Sciatic nerve (tissue), 2 donors: ENCODE results near the gene ZSWIM6. TPM values are rescaled to one million over a fixed set of nuclear protein-coding genes. Genes with fewer than 3 reads are reported as not detected.
A peak's percentile ranks its signal among the peaks of the same experiment; 100 is the strongest.

Source experiments
- ATAC-seq: fragments of 200-7000 bp; cut with Tn5 transposase; one replicate; pipeline ENCODE4 v1.9.1; 2020; ENCODE audit warnings: mild to moderate bottlenecking, moderate library complexity
- DNase-seq: peaks from one replicate; pipeline ENCODE4 v3.0.0-alpha.2; 2020; ENCODE audit warnings: low spot score
- intact Hi-C: fragments of 100-400 bp; cut with DNase I; formaldehyde crosslinking; loops from one replicate; pipeline ENCODE4 v1.14.2; 2022
- total RNA-seq: library from RNA; stranded (reverse); fragmentation: NEBNext Ultra II Directional; extraction: Animal tissue kit (Norgen Biotek cat#: 25700); gene quantifications from one replicate; pipeline ENCODE4 v1.2.1, GENCODE V29; 2021
- donor health status: DM: no; HTN: no; CAD: no.
- donor health status: DM: no; HTN: no; CAD: no.

ZSWIM6 gene
- total RNA-seq, 1 donor from 2014 or later, result 30.2 TPM

DNA sequence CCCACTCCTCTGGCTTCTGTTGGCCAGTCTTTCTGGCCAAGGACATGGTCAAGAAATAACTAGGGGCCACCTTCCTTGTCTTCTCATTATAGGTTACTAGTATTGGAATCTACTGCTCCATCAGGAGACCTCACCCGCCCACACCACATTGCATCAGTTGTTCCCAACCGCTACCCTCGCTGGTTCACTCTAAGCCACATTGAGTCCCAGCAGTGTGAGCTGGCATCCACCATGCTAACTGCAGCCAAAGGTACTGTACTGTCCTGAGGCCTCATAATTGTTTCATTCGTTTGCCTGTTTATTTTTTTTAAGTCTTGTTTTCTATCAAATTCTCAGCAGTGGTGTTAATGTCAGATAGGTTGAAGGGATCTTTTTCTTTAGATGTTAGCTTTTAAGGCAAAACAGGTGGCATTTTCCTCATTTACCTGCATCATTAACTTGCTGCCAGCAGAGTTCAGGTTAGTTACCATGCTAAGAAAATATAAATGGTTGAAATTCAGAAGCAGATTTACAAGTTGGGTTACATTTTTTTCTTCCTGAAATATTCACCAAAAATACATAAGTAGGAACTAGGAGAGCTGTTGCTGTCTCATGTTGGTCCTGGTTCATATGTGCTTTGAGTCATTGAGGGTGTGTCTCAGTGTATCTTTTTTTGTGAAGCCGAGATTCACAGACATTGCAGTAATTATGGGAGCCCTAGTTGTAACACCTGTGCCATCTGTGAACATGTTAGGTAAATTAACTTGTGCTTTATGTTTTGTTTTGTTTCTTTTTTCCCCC is 206.9 kb downstream of the ZSWIM6 start:
- DNase-seq, result no peak
- intact Hi-C loops, result no loop called here
- ATAC-seq, result no peak

DNA sequence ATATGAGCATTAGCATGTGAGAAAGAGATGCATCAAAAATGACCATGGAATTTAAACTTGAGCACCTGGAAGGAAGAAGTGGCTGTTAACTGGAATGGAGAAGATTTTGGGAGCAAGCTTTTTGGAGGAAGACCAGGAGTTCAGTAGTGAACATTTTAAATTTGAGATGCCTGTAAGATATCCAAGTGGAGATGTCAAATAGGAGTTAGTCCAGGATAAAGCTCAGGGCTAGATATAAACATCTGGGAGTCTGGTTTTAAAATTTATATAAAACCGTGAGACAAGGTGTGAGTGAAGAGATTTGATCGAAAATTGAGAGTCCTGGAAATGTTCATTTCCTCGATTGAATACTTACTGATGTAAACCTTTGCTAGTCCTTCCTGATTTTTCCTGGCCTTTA is 217.5 kb downstream of the ZSWIM6 start:
- ATAC-seq (no peak), DNase-seq (no peak)
- intact Hi-C loops, result no loop called here

DNA sequence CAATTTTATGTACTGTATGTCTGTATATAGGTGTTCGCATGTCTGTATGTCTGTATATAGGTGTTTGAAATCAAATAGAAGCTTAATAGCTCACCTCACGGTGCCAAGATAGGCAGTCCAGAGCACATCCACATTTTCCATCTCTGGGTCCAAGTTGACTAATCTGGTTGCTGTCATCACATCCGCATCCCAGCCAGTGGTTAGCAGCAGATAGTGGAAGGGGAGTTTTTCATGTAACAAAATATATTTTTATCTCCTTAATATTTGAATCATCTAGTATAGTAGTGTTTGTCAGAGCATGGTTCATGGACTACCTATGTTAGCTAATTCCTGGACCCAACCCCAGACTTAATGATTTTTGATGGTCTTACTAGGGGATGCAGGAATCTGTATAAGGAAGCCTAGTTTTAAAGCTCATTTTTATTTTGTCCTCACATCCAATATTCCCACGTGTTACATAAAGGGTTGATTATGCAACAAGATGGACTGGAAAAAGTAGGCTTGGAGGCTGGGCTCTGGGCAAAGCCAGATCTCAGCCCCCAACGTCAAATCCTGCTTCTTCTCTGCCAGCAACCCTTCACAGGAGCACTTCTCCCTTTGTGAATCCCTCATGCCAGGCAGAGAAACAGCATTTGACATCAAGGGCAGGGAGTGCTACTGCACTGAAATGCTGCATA is 219.7 kb downstream of the ZSWIM6 start:
- ATAC-seq, result peak; percentile 74

DNA sequence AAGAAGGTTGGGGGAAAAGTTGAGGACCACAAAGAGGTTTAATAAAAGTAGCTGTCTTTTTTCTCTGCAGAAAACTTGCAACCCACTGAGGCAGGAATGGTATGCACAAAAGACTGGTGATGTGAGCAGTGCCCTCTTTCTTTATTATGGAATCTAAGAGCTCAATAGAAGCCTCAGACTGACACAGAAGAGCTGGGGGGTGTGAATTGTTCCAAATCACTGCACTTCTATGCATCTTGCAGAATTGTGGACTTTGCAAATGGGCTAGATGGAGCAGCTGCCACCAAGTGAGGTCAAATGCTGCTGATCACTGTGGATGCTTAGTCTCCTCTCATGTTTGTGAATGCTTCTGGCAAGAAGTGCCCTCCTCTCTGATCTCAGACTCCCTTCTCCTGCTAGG is 227.1 kb downstream of the ZSWIM6 start:
- no peak for ATAC-seq
- intact Hi-C loops, result no loop called here
- DNase-seq, result no peak

More for the DNA sequence above, 219.7 kb downstream of the ZSWIM6 start:
- DNase-seq, result no peak
- intact Hi-C loops, result no loop called here

DNA sequence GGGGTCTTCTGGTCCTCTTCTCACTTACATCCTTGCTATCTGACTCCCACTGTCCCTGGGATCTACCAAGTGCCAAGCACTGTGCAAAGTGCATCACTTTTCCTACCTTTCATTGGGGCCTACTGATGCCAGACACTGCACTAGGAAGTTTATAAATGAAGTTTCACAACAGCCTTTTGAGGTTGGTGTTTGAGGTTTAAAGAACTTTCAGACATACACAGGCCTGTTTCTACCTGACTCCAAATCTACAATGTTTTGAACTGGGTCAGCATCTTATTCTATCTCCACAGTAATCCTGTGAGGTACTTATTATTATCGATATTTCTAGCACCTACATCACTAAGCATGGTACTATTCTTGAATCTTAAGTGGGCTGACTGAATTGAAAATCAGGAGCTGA is 227.7 kb downstream of the ZSWIM6 start:
- no peak for DNase-seq
- ATAC-seq, result no peak
- intact Hi-C loops, result no loop called here

DNA sequence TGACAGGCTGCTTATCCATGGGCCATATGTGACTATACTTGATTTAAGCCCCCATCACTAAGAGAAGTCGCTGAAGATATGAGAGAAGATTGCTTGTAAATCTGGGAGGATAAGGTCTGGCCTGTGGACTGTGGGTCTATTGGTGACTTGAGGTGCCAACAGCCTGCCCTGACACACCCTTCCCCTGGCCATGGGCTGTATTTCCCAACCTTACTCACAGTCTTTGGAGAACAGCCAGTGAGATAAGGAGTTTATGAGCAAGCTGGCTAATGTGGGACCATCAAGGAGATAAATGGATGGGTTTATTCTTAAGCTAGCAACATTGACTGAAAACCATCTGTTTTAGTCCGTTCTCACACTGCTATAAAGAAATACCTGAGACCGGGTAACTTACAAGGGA is 231.3 kb downstream of the ZSWIM6 start:
- no peak for ATAC-seq
- DNase-seq, result no peak
- intact Hi-C loops, result no loop called here

DNA sequence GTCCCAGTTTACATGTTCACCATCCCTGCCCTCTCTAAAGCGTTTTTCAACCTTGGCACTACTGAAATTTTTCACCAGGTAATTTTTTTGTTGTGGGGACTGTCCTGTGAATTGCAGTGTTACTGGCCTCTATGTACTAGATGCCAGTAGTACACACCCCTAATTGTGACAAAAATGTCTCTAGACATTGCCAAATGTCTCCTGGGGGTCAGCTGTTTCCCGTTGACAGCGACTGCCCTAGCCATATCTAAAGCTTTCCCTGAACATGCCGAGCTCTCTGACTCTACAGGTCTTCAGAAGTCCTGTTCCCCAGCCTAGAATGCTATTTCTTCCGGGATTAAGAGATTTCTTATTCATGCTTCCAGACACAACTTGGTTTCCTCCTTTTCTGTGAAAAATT is 235.3 kb downstream of the ZSWIM6 start:
- ATAC-seq (no peak), DNase-seq (no peak)
- intact Hi-C loops, result no loop called here

DNA sequence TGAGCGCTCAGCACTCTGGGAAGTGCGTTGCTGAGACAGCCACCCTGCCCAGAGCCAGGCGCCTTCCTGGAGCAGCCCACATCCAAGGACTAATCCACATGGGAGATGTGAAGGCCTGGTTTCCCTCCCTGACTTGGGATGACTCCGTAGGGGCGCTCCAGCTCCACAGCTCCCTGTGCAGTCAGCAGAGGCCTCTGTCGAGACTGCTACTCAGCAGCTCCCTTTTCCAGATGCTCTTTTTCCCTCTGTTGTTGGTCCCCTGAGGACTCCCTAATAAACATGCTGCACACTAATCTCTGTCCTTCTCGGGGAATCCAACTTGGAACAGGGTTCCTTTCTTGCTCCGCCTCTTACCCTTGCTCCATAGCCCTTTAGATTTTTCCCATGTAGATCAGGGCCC is 237.3 kb downstream of the ZSWIM6 start:
- intact Hi-C loops, result no loop called here
- ATAC-seq, result peak; percentile 19

DNA sequence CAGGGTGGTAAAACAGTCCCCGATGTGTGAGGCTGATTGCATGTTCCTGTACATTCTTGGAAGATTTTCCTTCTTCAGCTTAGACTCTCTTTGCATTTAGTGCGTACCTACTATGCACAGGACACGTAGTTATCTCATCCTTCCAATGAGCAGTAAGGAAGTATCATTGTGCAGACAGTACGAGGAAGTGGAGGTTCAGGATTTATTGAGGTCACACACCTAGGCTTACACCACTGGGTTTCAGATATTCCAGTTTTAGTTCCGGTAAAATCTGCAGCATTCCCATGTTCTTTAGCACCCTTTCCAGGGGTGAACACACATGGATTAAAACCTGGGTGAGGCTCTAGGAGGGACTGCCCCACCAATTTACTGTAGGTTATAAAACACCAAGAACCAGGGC is 238.7 kb downstream of the ZSWIM6 start:
- intact Hi-C loops, result no loop called here
- DNase-seq, result no peak
- no peak for ATAC-seq

More for the DNA sequence above, 237.3 kb downstream of the ZSWIM6 start:
- no peak for DNase-seq

DNA sequence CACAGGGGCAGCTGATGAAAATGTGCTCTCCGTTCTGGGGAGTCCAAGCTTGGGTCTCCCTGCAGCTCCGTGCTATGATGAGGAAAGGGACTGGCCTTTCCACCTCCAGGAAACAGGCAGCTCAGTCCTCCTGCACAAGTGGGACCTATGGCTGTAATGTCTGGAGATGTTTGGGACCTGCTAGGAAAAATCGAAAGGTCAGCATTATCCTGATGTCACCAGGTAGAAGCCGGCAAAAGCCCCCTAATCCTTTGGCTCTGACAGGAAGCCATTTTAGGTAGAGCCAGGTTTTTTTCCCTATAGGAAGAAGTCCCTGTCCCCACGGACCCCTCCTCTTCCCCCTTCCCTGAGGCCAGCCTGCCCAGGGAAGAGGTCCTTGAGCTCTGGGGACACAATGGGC is 240.9 kb downstream of the ZSWIM6 start:
- no peak for ATAC-seq
- no peak for DNase-seq
- intact Hi-C loops, result no loop called here

DNA sequence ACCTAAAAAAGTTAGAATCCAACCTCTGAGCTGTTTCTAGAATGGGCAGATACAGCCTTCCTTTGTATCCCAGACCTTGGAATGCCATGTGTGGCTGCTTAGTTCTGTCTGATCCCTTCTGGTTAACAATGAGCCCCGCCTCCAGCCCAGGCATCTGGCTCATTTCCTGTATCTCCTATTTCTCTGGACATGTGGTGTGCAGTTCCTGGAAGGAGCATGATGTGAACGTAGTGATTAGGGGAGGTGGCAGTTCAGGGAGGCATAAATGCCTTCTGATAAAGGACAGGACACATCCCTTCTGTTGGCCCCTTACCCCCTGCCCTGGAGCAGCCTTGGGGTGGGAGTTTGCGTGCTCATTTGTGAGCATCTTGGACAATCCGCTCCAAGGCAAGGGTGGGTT is 243.0 kb downstream of the ZSWIM6 start:
- ATAC-seq, result no peak
- no peak for DNase-seq
- intact Hi-C loops, result no loop called here

DNA sequence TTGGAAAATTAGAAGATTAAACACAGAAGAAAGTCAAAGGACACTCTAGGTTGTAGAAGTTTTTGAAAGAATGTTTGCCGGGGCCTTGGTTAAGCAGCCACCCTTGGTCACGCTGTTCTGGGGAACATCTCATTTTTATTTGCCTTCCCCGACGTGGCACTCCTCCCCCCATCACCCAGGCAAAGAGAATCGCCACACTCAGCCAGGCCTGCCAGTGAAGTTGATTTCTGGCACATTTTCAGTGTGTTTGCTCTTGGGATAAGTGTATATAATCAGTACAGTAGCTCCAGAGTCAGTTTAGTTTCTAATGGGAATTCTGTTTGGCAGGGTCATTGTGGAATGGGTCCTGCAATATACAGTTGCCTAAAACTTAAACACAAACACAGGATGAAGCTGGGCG is 243.5 kb downstream of the ZSWIM6 start:
- no peak for DNase-seq
- intact Hi-C loops, result no loop called here
- no peak for ATAC-seq

DNA sequence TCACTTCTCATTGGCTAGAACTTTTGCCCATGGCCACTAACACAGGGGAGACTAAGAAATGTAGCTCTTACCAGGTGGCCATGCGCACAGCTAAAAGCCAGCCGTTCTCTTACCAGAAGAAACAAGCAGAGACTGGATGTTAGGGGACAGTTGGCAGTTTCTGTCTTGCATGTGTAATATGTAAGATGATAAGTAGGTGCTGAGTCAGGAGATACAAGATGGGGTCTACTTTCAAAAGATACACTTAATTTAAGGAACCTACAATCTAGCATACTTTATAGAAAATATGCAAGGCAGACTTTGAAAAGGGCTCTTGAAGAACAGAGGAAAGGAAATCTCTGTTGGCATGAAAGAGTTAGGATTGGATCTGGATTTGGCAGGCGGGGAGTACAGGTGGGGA is 244.5 kb downstream of the ZSWIM6 start:
- ATAC-seq (no peak), DNase-seq (no peak)
- intact Hi-C loops, result no loop called here

DNA sequence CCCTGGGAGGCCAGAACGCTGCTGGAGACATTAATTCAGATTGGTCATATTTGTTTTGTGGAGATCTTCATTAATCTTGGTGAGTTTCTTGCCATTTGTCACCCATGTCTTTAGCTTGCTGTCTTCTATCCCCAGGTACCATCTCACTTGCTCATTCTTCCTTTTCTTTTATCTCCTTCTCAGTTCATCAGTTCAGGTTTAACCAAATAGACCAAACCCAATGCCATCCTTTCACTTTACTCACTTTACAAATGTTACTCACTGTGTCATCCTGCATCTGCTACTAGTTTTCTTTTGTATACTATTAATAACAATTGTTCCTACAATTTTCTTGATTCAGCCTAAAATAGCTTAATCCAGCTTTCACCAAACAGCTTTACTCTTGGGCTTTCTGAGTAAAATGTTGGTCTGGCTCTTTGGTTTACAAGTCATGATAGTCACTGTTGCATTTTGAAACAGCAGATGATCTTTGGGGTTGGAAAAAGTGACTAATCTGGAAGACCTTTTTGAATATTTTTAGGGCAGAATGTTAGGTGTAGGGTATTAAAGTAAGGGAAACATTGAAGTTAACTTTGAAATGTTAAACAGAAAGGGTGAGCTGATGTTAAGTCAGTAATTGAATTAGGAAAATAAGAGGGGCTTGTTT is 246.9 kb downstream of the ZSWIM6 start:
- ATAC-seq, result no peak
- intact Hi-C loops, result no loop called here

DNA sequence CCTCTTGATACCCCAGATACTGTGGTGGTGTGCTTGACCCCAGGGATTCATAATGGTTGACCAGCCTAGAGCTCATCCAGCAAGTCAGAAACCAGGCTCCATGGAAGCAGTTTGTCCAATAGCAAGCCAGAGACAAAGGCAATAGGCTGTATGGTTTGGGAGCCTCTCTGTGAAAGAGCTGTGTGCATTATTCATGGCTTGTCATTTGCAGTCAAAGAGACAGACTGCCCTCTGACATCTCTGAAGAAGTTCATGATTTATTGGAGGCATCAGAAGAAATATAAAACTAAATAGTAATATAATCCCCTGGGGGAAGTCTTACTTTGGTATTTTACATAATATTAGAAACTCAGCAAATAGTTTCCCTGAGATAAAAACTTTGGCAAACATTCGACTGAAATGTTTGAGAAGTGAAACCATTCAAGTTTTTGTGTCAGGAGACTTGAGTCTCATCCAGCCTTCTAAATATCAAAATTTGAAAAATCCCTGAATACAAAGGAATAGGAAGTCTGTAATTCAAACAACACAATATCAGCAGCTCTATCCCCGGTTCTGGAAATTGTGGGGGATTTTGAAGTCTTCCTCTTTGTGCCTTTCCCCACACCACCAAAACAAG is 250.3 kb downstream of the ZSWIM6 start:
- ATAC-seq (no peak), DNase-seq (no peak)
- intact Hi-C loops, result no loop called here

More for the DNA sequence above, 246.9 kb downstream of the ZSWIM6 start:
- no peak for DNase-seq

DNA sequence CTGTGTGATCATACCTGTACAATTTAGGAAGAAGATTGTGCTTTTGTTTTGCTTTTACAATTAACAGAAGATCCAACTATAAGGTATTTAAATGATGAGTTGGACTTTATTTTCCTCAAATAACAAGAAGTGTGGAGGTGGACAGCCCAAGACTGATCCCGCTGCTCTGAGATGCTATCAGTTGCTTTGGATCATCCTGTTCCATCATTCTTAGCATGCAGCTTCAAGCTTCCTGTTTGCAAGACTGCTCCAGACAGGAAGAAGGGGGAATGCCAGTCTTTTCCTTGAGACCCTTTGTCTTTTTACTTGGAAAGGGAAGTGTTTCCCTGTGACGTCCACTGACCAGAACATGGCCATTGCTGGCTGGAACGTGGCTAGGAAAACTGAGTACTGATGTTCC is 250.8 kb downstream of the ZSWIM6 start:
- intact Hi-C loops, result no loop called here
- ATAC-seq (no peak), DNase-seq (no peak)

DNA sequence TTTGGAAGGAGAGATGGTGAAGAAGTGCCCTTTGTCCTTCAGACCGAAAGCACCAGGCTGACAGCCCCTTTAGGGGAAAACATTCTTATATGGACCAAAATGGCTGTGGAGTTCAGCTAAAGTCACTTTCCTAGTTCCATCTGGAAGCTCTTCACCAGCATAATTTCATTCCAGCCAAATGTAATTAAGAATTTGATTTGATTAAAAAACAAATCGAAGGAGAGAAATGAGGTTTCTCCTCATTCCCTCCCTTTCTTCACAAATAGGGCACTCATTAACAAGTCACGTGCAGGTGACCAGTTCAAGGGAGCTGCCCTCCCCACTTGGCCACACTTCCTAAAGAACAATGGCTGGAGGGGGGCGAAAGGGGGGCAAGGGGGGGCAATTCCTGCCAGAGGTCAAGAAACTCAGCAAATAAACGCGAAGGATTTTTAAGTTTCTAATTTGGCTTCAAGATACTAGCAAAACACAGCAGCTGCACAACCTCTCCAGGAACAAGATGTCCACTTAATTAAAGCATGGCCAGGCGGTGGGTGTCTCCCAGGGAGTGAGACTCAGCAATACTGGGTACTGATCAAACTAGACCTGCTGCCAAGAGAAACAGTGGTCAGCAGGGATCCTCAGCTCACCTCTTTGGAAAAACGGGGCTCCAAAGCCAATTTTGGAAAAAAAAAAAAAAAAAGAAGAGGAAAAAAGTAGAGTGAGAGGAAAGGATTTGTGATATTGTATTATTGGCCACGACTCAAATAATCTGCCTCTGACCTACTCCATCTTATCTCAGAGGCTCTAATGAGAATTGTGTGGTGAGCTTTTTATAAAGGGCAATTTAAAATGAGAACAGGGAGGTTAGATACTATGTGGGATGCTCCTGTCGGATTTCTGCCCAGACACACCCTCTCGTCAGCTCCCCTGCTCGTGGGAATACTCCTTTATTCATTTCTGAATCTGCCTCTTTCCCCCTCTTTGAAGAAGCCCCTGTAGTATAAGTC is 254.3 kb downstream of the ZSWIM6 start:
- DNase-seq (no peak), ATAC-seq (peak; percentile 94)
- intact Hi-C loops, result no loop called here

DNA sequence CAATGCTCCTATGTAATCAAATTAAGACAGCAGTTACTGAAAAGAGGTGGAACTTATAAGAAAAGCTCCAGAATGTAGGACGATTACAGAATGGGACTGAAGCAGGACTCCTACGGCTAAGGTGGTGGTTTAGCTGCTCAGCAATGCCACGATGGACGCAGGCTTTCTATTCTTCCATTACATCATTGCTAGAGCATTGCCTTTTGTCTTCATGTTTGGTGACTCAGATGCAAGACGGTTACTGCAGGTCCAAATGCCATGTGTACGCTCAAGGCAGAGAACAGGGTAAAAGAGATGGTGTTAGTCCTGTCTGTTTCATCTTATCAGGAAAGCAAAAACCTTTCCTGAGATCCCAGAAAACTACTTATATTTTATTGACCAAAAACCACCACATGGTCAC is 255.1 kb downstream of the ZSWIM6 start:
- ATAC-seq, result peak; percentile 43
- intact Hi-C loops, result no loop called here
- no peak for DNase-seq

DNA sequence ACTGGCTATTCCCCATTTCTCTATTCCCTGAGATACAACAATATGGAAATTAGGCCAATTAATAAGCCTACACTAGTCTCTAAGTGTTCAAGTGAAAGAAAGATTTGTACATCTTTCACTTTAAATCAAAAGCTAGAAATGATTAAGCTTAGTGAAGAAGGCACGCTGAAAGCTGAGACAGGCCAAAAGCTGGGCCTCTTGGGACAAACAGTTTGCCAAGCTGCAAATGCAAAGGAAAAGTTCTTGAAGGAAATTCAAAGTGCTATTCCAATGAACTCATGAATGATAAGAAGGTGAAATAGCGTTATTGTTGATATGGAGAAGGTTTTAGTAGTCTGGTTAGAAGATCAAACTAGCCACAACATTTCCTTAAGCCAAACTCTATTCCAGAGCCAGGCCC is 256.2 kb downstream of the ZSWIM6 start:
- ATAC-seq (no peak), DNase-seq (no peak)
- intact Hi-C loops, result no loop called here
